GM12801 (cell line): Measurements from ENCODE around the gene TMEM245.

Experiments
- TF ChIP-seq, protein P1 (sequence below): IDR thresholded peaks from one replicate; pipeline ENCODE4 v1.5.1; 2011; ENCODE audit warnings: control low read depth; ENCODE audit not compliant: insufficient read length; ENCODE audit errors: extremely low read depth

TMEM245 gene

DNA sequence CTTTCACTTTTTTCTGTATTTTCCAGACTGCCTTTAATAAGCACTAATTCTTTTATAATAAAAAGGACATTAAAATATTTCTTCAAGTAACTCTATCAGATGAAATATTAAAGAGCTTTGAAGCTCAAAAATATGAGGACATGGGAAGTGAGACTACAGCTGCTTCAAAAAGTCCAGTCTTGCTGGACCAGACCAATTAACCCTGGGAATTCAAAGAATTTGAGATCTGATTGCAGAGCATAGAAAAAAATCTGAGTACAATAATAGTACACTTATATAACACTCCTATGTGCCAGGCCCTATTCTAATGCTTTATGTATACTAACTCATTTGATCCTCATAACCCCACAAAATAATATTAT, 9.8 kb downstream of the TMEM245 start:
- TF ChIP-seq, protein P1, sequence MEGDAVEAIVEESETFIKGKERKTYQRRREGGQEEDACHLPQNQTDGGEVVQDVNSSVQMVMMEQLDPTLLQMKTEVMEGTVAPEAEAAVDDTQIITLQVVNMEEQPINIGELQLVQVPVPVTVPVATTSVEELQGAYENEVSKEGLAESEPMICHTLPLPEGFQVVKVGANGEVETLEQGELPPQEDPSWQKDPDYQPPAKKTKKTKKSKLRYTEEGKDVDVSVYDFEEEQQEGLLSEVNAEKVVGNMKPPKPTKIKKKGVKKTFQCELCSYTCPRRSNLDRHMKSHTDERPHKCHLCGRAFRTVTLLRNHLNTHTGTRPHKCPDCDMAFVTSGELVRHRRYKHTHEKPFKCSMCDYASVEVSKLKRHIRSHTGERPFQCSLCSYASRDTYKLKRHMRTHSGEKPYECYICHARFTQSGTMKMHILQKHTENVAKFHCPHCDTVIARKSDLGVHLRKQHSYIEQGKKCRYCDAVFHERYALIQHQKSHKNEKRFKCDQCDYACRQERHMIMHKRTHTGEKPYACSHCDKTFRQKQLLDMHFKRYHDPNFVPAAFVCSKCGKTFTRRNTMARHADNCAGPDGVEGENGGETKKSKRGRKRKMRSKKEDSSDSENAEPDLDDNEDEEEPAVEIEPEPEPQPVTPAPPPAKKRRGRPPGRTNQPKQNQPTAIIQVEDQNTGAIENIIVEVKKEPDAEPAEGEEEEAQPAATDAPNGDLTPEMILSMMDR, result no peak

DNA sequence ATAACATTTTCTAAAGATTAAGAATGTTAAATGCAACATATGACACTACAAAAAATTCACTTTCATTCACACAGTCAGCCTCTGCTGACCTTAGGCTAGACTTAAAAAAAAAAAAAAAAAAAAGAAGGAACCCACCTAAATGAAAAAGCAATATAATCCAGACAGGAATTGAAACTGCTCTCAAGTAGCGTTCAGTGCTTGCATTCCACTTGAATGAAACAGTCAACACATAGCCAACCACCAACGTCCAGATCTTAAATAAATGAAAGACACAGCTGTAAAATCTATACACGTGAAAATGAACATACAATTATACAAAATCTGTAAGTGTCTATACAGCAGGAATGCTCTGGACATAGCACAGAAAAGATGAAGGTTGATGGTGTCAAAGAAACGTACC, 11.4 kb downstream of the TMEM245 start:
- TF ChIP-seq, protein P1, result no peak

DNA sequence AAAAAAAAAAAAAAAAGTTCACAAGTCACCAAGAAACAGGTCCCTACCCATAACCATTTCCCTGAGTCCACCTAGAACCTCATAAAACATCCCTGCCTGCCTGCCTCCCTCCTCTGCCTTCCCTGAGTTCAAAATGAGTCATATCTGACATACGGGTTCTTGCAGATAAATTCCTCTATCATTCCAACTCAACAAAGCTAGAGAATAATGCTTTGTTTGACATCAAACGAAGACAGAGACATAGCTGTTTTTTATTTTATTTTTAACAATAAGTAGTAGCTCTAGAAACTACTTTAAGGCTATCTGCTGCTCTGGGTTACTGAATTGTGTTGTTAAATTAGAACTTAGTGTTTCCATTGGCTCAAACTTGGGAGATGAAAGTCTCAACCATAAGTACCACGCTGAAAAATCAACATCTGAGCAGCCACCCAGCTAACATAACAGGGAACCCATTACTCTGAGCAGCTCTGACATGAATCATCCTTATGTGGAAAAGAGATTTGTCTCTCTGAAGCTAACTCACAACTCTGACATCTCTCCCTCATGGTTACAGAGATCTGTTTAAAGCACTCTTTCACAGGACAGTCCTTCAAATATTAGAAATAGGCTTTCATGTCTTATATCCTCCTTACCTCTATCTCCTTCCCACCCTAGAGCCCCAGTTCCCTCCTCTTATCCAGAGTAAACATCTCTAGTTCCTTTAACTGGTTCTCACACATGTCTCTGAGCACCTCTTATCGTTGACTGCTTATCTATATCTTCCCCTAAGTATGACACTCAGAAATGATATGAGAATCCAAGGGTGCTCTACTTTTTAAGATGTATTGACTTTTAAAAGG, 12.1 kb downstream of the TMEM245 start:
- TF ChIP-seq, protein P1, result no peak

DNA sequence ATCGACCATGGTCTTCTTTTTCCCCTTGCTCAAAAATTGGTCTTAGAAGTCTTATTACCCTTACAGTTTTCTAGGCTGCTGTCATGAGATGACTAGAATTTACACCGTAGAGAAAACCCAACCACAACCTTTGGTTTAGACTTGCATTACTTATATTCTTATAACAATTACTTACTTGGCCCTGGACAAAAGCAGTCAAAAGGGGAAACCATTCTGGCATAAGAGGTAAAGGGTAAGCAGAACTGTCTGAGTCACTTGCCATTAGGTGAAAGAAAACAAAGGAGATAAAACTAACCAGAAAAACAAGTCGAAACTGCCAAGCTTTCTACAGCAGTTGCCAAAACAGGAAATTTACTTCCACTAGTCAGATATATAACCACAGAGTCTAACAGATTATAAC, 17.9 kb downstream of the TMEM245 start:
- TF ChIP-seq, protein P1, result no peak

DNA sequence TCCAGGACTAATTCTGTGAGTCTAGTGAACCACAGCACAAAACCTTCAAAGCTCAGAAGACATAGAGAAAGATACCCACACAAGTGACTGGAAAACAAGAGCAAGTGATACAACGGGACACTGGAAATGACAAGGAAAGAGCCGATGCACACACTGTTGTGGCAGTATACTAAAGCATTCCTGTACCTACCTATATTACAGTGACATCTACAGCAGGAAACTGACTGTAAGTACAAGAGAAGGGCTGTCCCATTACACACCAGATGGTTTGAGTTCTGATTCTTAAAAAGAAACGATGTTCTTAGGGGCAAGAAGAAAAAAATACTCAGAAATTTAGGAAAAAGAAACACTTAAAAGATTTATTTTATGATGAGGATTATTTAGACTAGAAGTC, 18.5 kb downstream of the TMEM245 start:
- TF ChIP-seq, protein P1, result no peak

DNA sequence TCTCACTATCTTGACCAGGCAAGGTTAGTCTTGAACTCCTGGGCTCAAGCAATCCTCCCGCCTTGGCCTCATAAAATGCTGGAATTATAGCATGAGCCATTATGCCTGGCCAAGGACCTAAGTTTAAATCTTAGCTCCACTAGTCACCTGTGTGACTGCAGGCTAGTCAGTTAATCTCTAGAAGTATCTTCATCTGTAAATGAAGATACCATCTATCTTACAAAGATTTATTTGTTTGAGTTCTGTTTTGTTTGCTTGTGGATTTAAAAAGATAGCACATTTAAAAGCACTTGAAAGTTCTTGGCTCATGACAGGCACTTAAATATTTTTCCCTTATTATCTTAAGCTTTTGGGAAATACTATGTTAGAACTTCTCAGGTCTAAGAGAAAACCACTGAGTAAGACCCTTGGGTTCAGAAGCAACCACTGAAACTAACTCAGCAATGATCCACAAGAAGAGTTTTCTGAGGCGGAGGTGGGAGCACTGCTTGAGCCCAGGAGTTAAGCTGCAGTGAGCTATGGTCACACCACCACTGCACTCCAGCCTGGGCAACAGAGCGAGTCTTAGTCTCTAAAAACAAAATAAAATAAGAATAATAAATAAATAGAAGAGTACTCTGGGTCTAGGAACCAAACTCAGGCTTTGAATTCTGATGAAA, 19.1 kb downstream of the TMEM245 start:
- TF ChIP-seq, protein P1, result no peak

DNA sequence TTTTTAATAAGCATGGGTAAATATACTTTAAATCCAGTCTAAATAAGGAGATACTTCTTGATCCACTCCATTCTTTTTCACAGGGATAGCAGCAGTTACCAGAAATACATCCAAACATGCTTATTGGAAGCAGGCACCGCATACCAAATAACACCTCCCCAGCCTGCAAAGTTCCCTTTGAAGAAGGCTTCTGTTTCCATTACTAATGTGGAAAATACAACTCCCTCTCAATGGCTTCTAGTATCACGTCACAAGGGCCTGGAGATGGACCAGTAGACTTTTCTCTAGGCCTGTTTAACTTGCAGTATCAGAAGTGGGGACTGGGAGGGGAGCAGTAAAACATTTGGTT, 20.8 kb downstream of the TMEM245 start:
- TF ChIP-seq, protein P1, result no peak
